ENCODE measurements around the gene TSHZ2.
"Not testable (repeated sequence)": the region's sequence is repeated elsewhere in the genome, so short reads cannot be mapped to it uniquely, and the experiment has no call there.

Gene TSHZ2

DNA sequence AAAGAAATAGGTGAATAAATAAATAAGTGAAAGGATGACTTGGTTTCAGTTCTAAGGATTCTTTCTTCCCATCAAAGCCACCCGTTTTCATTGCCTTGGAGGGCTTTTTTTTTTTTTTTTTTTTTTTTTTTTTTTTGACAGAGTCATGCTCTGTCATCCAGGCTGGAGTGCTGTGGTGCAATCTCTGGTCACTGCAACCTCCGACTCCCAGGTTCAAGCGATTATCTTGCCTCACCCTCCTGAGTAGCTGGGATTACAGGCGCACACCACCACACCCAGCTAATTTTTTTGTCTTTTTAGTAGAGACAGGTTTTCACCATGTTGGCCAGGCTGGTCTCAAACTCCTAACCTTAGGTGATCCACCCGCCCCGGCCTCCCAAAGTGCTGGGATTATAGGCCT is 351.3 kb downstream of the TSHZ2 start:
- not testable (repeated sequence) for DNase-seq

- DNase-seq: no peak
Measured at GRCh38 chr20:53324816-53325215, 352.7 kb downstream of the TSHZ2 start.

GRCh38 chr20:53328961-53329360 is 356.8 kb downstream of the TSHZ2 start:
- DNase-seq: no peak

DNA sequence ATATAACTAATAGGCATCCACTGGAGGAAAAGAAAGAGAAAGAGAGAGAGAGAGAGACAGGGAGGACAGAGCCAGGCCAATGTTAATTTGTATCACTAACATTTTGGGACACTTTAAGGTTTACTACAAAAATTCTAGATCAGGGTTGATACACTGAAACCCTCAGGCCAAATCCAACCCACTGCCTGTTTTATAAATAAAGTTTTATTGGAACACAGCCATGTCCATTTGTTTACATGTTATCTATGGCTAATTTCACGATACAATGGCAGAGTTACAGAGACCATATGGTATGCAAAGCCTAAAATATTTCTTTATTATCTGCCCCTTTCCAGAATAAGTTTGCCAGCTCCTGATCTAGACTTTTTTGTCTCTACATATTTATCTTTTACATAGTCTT is 357.6 kb downstream of the TSHZ2 start:
- DNase-seq: no peak

GRCh38 chr20:53330601-53331140 is 358.5 kb downstream of the TSHZ2 start:
- no peak for DNase-seq

DNA sequence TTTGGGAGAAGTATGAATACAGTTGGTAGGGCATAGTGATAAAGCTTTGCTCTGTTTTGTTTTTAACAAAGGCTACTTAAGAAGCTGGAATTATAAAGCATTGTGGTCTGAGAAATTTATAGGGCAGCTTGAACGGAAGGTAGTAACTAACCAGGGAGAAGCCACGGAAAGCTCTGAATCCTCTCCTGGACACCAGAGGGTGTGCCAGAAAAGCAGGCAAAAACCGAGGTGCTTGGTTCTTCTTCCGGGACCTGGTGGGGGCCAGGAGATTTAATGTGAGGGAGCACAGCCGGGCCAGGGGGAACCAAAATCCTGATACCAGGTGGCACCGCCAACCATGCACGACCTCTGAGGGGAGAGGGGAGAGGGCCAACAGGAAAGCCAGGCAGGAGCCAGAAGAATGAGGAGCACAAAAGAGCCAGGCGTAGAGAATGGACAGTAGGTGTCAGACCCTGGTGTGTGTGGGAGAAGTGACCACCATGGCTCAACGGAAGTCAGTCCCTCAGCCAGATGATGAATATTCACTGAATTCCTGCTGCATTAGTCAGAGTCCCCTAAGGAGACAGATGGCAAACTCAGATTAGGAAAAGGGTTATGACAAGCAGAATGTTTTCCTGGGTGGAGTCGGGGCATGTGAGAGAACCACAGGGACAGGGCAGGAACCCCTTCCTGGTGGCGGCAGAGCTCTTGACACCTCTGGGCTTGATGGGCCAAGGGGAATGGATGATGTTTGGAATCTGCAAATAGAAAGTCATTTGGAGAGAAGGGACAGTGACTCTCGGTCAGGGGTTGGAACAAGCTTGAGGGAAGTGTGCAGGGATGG is 359.2 kb downstream of the TSHZ2 start:
- no peak for DNase-seq

DNA sequence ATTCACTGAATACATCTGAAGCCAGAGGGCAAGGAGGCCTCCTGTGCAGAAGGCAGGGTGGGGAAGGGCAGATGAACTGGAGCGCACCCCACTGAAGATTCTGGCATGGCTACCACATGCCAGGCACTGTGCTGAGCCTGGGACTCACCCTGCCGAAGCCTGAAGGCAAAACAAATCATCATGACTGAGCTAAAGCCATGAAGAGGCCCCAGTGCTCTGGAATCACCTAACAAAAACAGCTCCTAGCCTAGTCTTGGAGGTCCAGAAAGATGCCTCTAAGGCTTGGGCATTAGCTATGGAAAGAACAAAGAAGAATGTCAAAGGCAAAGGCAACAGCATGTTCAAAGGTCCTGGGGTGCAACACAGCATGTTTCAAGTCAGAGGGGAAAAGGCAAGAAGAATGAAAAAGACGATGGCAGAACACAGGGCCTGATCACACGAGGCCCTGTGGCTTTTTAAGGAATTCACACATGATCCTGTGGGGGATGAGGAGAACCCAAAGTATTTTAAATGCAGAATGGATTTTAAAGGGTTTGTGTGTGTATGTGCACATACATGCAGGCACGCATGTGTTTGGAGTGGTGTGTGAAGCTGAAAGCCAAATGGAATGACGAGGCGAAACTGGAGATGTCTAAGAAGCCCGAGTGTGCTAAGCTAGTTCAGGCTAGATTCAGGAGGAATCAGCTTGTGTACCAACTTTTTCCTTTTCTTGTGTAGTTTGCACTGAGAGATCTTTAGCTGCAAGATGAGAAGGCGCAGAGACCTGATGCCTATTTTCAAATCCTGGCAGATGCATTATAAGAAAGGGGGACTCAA is 360.1 kb downstream of the TSHZ2 start:
- DNase-seq: no peak

DNA sequence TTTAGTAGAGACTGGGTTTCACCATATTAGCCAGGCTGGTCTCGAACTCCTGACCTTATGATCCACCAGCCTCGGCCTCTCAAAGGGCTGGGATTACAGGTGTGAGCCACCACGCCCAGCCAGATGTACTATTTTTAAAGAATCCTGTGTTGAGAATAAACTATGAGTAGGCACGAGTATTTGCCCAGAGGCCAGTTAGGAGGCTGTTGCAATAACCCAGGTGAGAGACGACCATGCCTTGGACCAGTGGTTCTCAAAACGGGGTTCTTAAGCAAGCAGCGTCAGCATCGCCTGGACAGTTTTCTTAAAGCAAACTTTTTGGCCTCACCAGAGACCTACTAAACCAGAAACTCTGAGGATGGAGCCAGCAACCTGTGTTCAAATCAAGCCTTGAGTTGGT is 362.7 kb downstream of the TSHZ2 start:
- no peak for DNase-seq

DNA sequence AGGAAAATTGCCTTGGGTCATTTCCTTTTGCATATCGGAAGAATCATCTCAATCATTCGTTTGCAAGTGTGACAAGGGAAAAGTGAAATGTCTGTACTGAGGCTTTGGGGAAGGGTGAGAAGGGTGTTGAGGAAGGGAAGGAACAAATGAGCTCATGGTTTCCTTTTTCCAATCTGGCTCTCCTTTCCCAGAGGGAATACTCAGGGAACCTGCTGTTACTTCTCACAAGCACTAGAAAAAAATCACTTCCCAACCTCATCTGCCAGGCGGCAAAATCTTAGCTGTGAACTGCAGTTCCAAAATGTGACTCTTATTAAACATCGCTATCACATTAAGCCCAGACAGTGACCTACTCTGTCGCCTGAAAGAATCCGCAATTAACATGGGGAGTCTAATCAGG is 363.4 kb downstream of the TSHZ2 start:
- DNase-seq: no peak

DNA sequence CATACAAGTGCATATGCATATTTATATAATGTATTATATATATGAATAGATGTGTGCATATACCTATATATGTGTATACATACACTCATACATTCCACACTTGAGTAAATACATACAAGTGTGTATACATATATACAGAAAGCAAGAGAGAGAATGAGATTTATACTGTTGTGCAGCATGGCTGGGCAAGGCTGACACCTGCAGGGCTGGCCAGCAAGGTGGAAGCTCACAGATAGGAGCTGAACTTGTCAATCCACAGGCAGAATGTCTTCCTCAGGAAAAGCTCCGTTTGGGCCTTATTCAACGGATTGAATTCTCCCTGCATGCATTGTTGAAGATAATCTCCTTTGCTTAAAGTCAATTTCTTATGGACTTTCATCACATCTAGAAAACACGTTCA is 364.7 kb downstream of the TSHZ2 start:
- no peak for DNase-seq

DNA sequence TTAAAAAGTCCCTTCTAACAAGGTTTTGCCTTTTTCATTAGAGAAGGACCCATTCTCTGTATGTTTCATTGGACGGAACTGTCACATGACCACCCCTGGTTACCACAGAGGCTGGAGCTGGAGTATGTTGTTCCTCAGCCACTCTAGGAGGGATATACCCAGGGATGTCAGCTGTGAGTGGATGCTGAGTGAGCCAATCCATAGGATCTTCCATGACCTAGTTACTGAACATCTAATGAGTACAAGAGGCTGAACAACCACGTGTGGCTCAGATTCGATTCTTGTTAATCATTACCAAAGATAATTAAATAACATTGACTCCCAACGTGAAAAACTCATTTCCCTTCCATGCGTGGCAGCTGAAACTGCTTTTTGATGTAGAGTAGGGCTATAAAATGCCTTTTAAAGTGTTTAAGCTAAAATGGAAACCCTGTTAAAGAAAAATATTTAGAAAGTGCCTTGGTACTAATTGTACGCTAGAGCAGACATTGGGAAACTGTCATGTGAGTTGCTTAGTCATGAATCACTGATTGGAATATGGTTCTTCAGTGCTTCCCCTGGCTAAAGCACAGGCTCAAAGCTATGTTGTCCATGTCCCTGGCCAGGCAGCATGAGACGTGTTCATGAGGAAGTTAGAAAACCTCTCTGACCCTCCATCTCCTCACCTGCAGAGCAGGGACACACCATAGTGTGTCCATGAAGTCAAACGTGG is 365.4 kb downstream of the TSHZ2 start:
- DNase-seq: no peak

DNA sequence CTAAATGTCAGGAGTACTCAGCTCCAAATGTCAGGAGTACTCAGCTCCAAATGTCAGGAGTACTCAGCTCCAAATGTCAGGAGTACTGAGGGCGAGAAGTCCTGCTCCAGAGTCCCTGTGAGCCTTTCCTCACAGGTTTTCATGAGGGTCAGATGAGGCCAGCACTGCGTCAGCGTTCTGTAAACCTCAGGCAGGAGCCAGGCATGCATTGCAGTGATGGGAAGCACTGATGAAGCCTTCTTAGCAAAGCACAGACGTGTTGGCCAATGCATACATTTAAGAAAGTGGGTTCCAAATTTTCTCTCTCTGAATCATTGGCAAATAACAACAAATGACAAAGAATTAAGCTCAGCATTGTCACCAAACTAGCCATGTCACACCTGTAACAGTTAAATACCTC is 366.6 kb downstream of the TSHZ2 start:
- no peak for DNase-seq

GRCh38 chr20:53342429-53342828 is 370.3 kb downstream of the TSHZ2 start:
- DNase-seq: no peak

DNA sequence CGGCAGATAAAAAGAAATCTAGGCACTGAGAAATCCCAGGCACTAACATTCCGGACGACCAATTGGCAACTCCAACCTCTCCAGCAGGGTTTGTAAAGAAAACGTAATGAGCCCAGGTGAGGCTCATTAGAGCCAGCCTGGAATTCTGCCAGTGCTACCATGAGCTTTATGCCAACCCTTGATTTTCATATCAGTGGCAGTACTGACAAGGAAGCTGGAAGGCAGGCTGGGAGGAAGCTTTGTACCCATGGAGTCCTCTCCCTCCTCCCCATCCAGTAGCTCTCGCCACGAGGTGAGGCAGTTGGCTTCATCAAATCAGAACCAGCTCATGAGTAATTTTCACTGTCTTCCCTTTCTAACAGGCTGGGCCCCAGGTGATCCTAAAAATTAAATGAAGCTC is 371.3 kb downstream of the TSHZ2 start:
- DNase-seq: no peak

GRCh38 chr20:53344891-53345290 is 372.7 kb downstream of the TSHZ2 start:
- DNase-seq: no peak

DNA sequence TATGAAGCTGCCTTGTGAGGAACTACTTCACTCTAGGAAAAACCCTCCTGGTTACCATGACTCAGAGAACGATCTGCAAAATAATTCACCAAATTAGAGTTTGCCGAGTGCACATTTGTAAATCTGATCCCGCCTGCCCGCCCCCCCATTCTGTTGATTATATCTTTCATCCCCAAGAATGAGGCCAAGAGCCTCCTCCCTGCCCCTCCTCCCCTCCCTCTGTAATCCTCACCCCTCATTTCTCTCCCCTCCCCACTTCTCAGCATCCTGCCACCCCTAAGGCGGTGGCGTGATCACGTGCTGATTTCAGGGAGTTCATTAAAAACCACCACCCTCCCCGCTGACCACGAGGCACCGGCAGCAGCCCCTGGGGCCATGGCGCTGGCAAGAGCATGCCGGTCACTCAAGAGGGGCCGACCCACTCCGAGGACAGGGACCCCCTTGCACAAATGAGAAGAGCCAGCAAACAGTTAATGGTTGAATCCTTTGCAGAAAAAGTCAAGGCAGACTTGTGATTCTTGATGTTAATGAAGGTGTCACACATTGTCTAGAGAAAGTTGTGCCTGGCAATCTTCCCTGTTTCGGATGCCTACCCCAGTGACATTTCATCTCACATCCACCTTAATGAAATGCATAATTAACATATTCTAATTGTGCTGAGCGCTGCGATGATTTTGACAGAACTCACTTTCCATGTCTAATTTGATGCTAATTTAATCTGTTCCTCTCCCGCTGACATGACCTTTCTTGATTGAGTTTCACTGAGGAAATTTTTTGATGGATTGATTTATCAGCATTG is 373.6 kb downstream of the TSHZ2 start:
- no peak for DNase-seq

DNA sequence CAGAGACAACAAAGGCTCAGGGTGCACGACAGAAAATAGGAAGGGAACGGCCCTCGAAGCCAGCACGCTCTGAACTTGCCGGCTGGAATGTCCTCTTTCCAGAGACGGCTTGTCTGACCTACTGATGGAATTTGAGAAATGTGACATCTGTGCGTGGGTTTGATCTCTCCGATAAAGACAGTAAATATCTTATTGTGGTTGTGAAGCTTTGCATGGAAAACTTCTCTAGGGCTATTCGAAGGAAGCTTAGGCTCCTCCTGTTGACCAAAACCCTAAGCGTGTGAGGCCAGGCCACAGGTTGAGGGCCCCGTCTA is 374.1 kb downstream of the TSHZ2 start:
- DNase-seq: no peak

DNA sequence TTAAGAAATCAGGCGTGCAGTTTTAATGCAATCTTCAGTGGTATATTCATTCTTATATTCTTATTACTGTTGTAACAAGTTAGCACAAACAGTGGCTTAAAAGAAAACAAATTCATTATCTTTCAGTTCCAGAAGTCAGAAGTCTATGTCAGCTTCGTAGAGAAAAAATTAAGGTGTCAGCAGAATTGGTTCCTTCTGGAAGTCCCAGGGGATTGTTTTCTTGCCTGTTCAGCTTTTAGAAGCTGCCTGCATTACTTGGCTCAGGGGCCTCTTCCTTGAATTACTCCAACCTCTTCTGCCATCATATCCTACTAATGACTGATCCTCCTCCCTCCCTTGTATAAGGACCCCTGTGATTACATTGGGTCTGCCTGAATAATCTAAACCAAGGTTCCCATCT is 377.6 kb downstream of the TSHZ2 start:
- no peak for DNase-seq

GRCh38 chr20:53352727-53353440 is 380.7 kb downstream of the TSHZ2 start:
- DNase-seq: no peak

DNA sequence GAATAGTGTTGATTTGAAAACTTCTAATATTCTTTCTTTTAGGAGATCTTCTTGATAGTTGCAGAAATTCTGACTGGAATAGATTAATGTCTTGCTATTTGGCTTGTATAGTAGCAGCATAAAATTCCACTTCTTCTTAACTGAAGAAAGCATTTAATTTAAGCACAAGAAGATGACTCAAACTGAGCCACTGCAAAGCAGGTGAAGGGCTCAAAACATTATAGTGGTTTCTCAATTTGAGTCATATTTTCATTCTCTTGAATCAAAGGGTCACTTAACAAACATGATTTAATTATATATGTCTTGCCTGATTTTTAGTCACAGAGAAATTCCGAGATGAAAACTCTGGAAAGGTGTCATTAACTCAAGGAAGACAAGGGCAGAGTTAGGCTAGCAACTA is 382.2 kb downstream of the TSHZ2 start:
- DNase-seq: no peak

- DNase-seq: no peak
Measured at GRCh38 chr20:53355790-53356189, 383.6 kb downstream of the TSHZ2 start.

- no peak for DNase-seq
Measured at GRCh38 chr20:53359425-53359824, 387.3 kb downstream of the TSHZ2 start.

Data from CD4-positive, alpha-beta T cell treated with Interleukin-17A for 4 hours (primary cell).